ENCODE data around the gene USP40. TPM values are rescaled to one million over a fixed set of nuclear protein-coding genes. Genes with fewer than 3 reads are reported as not detected.
"Not testable (repeated sequence)": the region's sequence is repeated elsewhere in the genome, so short reads cannot be mapped to it uniquely, and the experiment has no call there.

The USP40 gene
- total RNA-seq, 1 donor from 2014 or later = 20.0 TPM

GRCh38 chr2:233588400-233588799 lies 21.8 kb upstream of the USP40 start:
- Histone ChIP-seq H3K4me1 (no peaks in the 10 kb centered on the region), H3K27me3 (ENCODE audit: low read depth) (peaks cover 56% of the 10 kb centered on the region), H3K9me3 (replicated peaks) (no peaks in the 10 kb centered on the region), H3K36me3 (no peaks in the 10 kb centered on the region), H3K4me3 (no peak overlapping the region), H3K27ac (replicated peaks) (no peak overlapping the region)
- intact Hi-C loops (cut with micrococcal nuclease) = no loop called here
- no peak for DNase-seq
- TF ChIP-seq CTCF (IDR thresholded peaks at IDR 0.05; ENCODE audit: borderline replicate concordance) = no peak

- no peak overlapping the region for H3K27ac ChIP-seq (replicated peaks)
- no peak for TF ChIP-seq CTCF (IDR thresholded peaks at IDR 0.05; ENCODE audit: borderline replicate concordance)
- no peaks in the 10 kb centered on the region for H3K4me1 ChIP-seq
- DNase-seq = no peak
- H3K36me3 ChIP-seq = no peaks in the 10 kb centered on the region
- peaks cover 48% of the 10 kb centered on the region for H3K27me3 ChIP-seq (ENCODE audit: low read depth)
- no peak overlapping the region for H3K4me3 ChIP-seq
- intact Hi-C loops (cut with micrococcal nuclease) = no loop called here
- no peaks in the 10 kb centered on the region for H3K9me3 ChIP-seq (replicated peaks)
Observed at GRCh38 chr2:233584210-233584609, 17.6 kb upstream of the USP40 start.

GRCh38 chr2:233583217-233583965 lies 16.8 kb upstream of the USP40 start:
- DNase-seq; H3K4me3 ChIP-seq; H3K27ac ChIP-seq (replicated peaks); intact Hi-C loops (cut with micrococcal nuclease); H3K36me3 ChIP-seq; H3K9me3 ChIP-seq (replicated peaks); H3K4me1 ChIP-seq: not testable (repeated sequence)
- peaks cover 42% of the 10 kb centered on the region for H3K27me3 ChIP-seq (ENCODE audit: low read depth)

- H3K27ac ChIP-seq (replicated peaks); intact Hi-C loops (cut with micrococcal nuclease); H3K27me3 ChIP-seq (ENCODE audit: low read depth): not testable (repeated sequence)
Observed at GRCh38 chr2:233577341-233577740, 10.8 kb upstream of the USP40 start.

GRCh38 chr2:233572468-233572867 lies 5.9 kb upstream of the USP40 start:
- no peaks in the 10 kb centered on the region for H3K4me1 ChIP-seq
- H3K27me3 ChIP-seq (ENCODE audit: low read depth) = no peaks in the 10 kb centered on the region
- DNase-seq = no peak
- no peaks in the 10 kb centered on the region for H3K36me3 ChIP-seq
- intact Hi-C loops (cut with micrococcal nuclease) = no loop called here
- no peak overlapping the region for H3K27ac ChIP-seq (replicated peaks)
- H3K9me3 ChIP-seq (replicated peaks) = no peaks in the 10 kb centered on the region
- no peak overlapping the region for H3K4me3 ChIP-seq
- no peak for TF ChIP-seq CTCF (IDR thresholded peaks at IDR 0.05; ENCODE audit: borderline replicate concordance)

More at GRCh38 chr2:233577341-233577740, 10.8 kb upstream of the USP40 start:
- not testable (repeated sequence) for DNase-seq; H3K36me3 ChIP-seq; H3K4me1 ChIP-seq; H3K9me3 ChIP-seq (replicated peaks); H3K4me3 ChIP-seq

- no peak overlapping the region for H3K4me3 ChIP-seq
- DNase-seq = no peak
- H3K4me1 ChIP-seq = peaks cover under 1% of the 10 kb centered on the region
- no peaks in the 10 kb centered on the region for H3K9me3 ChIP-seq (replicated peaks)
- no peak overlapping the region for H3K27ac ChIP-seq (replicated peaks)
- no peaks in the 10 kb centered on the region for H3K27me3 ChIP-seq (ENCODE audit: low read depth)
- no peaks in the 10 kb centered on the region for H3K36me3 ChIP-seq
- TF ChIP-seq CTCF (IDR thresholded peaks at IDR 0.05; ENCODE audit: borderline replicate concordance) = no peak
- intact Hi-C loops (cut with micrococcal nuclease) = no loop called here
Observed at GRCh38 chr2:233571462-233571861, 4.9 kb upstream of the USP40 start.
